ENCODE data around the gene AXL. TPM values are rescaled to one million over a fixed set of nuclear protein-coding genes. Genes with fewer than 3 reads are reported as not detected.

The AXL gene
- total RNA-seq, 1 donor from 2014 or later, result 0.05 TPM

- intact Hi-C loops (cut with micrococcal nuclease), result loop anchor here (5.0 kb wide), 3 partner anchors 246 to 504 kb away; no protein-coding TSS in a partner anchor
These were observed 87.1 kb downstream of the AXL start for GRCh38 chr19:41305927-41306793.

- intact Hi-C loops (cut with micrococcal nuclease), result loop anchor here (5.0 kb wide), 3 partner anchors 245 to 505 kb away; no protein-coding TSS in a partner anchor
These were observed 88.3 kb downstream of the AXL start for GRCh38 chr19:41307090-41307875.

GRCh38 chr19:41307954-41308449 is 89.0 kb downstream of the AXL start:
- intact Hi-C loops (cut with micrococcal nuclease), result loop anchor here (1.0 to 5.0 kb wide), 12 partner anchors 19 to 645 kb away; no protein-coding TSS in a partner anchor

- intact Hi-C loops (cut with micrococcal nuclease), result loop anchor here (1.0 to 5.0 kb wide), 12 partner anchors 19 to 645 kb away; no protein-coding TSS in a partner anchor
These were observed 89.6 kb downstream of the AXL start for GRCh38 chr19:41308450-41309179.

DNA sequence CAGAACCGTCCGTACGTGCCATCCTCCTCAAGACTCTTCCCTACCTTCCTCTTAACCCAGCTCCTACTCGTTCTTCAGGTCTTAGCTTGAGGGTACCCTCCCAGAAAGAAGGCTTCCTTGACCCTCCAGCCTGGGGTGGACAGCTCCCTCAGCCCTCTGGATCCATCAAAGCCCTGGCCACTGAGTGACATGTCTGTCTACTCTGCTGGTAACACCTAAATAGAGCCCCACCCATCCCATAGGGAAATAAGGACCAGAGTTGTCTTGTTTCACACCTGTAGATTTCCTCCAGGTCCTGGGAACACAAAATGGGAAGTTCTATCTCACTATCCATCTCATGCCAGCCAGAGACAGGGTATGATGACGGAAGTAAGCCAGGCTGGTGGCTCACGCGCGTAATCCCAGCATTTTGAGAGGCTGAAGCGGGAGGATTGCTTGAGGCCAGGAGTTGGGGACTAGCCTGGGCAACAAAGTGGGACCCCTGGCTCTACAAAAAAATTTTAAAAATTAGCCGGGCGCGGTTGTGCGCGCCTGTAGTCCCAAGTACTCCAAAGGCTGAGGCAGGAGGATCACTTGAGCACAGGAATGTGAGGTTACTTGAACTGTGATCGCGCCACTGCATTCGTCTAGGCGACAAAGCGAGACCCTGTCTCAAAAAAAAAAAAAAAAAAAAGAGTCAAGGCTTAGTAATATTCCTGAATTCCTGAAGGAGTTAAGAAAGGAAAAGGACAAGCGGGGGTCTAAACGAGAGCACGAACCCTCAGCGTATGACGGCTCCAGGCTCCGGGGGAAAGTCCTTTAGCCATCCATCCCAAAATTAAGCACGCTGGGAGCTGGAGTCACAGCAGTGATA is 90.4 kb downstream of the AXL start:
- intact Hi-C loops (cut with micrococcal nuclease), result loop anchor here (1.0 to 5.0 kb wide), 5 partner anchors 42 to 507 kb away; no protein-coding TSS in a partner anchor

DNA sequence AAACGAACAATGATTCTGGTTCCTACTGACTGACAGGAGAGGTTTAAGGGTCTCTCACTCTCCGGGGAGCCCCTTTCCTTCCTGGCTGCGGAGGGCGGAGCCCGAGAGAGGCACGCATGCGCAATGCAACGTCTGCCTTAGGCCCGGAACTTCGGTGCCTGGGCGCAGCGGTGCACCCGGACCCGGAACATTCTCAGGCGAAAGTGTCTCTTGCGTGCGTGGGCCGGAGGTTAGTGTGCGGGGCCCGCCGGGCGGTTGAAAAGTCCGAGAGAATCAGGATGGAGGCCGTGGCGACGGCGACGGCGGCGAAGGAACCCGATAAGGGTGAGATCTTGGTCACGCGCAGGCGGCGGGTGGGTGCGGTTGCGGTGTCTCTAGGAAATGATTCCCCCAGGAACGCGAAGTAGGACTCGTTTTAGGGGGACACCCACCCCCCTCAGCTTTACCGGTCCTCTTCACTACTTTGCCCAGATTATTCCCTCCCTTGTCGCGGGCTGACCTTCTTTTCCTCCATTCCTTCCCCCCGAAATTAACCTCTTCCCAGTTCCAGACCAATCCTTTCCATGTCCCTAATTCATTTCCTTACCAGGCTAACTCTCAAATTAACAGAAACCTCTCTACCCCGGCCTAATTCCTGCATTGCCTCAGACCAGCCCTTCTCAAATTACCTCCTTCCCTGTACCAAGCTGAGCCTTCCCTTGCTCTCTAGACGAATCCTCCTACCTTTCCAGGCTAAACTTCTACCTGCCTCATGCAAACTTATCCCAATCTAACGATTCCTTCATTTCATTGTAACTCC is 91.2 kb downstream of the AXL start, which contains the start of gene CCDC97:
Gene CCDC97 (plus strand): TSS at position 140 of the 799 bp plus-strand sequence. CDS start 139 bp downstream, at position 279.
- intact Hi-C loops (cut with micrococcal nuclease), result loop anchor here (1.0 kb wide), 1 partner anchor 41 kb away; no protein-coding TSS in a partner anchor

- intact Hi-C loops (cut with micrococcal nuclease), result no loop called here
These were observed 92.0 kb downstream of the AXL start for GRCh38 chr19:41311072-41311471.

Other genes with a start within 250 kb of the AXL start
- not detected in 2 replicates for gene CYP2B6, start 227.9 kb upstream of the AXL start, total RNA-seq
- not detected in 2 replicates for gene CYP2A13, start 130.8 kb upstream of the AXL start, total RNA-seq
- not detected in 2 replicates for gene CYP2F1, start 104.8 kb upstream of the AXL start, total RNA-seq
- gene CYP2S1, start 26.0 kb upstream of the AXL start, total RNA-seq, result 0.73 and 2.1 TPM in 2 replicates
- 297 and 309 TPM in 2 replicates for gene HNRNPUL1, start 45.1 kb downstream of the AXL start, total RNA-seq
- 62.2 and 65.1 TPM in 2 replicates for gene CCDC97, start 90.9 kb downstream of the AXL start, total RNA-seq
- gene TGFB1, start 134.7 kb downstream of the AXL start, total RNA-seq, result 157 and 159 TPM in 2 replicates
- gene B9D2, start 144.9 kb downstream of the AXL start, total RNA-seq, result 11.1 and 11.8 TPM in 2 replicates
- gene TMEM91, start 157.3 kb downstream of the AXL start, total RNA-seq, result 3.8 and 4.9 TPM in 2 replicates
- gene EXOSC5, start 178.1 kb downstream of the AXL start, total RNA-seq, result 31.3 and 37.6 TPM in 2 replicates
- 13.8 and 18.2 TPM in 2 replicates for gene BCKDHA, start 178.6 kb downstream of the AXL start, total RNA-seq
- 1.1 and 1.8 TPM in 2 replicates for gene B3GNT8, start 208.2 kb downstream of the AXL start, total RNA-seq
- 42.0 and 42.8 TPM in 2 replicates for gene DMAC2, start 220.7 kb downstream of the AXL start, total RNA-seq
- gene ERICH4, start 223.9 kb downstream of the AXL start, total RNA-seq, result not detected in 2 replicates

All from T-helper 1 cell treated with Interleukin-12 subunit alpha and Interleukin-12 subunit beta and Interleukin-4 antibody, amounts not matched to agents 30 ng/mL and 1 ng/mL, for 36 hours (primary cell).